Activated T-cell treated with anti-CD3 and anti-CD28 coated beads for 1 hour (primary cell): ENCODE measurements around the gene LAMA2.

Source experiments
- DNase-seq: peaks from one replicate; pipeline ENCODE4 v3.0.0-alpha.2; 2020; ENCODE audit warnings: low read depth

The LAMA2 gene

DNA sequence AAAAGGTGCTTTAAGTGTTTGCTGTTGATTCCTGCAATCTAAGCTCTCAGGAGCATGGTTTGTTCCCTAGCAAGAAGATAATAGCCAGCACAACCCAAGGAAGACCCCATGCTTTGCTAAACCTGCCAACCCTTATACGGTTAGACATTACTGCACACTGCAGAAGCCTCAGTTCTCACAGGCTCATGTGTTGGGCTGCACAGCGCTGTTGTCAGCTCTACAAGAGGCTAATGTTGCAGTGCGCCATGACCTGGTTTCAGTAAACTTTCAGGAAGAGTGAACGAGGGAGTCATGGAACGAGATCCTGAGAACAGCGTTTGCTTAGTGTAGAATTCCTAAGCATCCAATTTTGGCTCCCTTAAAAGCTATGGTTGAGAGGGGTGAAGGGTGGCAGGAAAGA, 608.5 kb downstream of the LAMA2 start:
- no peak for DNase-seq

DNA sequence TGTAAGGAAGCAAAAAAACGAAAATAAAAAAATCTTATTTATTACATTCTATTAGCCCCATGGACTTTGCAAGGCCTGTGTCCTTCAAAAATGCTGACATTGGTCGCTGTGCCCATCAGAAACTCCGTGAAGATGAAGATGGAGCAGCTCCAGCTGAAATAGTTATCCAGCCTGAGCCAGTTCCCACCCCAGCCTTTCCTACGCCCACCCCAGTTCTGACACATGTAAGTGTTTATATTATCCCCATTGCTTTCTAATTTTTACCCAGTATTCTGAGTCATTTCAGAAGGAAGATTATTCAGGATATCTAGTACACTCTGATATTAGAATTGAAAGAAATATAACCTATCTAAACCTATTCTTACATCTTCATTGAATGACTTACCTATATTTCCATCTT, 609.3 kb downstream of the LAMA2 start:
- DNase-seq: no peak

DNA sequence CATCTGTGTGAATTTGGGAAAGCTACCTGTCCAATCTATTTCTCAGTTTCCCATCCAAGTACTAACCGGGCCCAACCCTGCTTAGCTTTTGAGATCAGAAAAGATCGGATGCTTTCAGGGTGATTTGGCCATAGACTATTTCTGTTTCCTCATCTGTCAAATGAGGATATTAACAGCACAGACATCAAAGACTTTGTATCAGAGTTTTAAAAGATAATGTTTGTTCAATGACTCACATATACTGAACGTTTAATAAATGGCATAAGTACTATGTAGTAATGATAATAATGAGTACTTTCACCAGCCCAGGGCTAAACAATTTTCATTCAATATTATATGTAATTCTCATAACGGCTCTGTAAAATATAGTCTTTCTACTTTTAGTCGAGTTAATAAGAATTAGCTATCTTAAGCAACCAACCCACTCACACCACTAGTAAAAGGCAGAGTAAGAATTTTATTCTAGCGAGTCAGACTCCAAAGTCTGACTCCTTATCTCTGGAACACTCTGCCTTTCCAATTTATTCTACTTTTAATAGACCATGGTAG, 610.5 kb downstream of the LAMA2 start:
- DNase-seq: no peak

DNA sequence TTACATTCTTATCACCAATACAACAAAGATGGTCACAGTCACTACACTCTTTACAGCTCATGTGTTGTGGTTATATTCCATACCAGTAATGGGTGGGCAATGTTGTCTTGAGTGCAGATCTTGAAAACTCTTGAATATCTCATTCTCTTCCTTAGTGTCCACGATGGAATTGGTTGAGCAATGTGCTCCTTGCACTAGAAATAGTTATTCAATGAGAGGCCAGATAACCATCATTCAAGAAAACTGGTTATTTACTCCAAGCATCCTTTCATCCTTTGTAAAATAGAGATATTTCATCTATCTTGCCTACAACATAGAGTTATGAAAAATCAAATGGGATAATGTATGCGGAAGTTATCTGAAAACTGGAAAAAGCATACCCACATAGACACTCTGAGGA, 611.2 kb downstream of the LAMA2 start:
- DNase-seq: no peak

DNA sequence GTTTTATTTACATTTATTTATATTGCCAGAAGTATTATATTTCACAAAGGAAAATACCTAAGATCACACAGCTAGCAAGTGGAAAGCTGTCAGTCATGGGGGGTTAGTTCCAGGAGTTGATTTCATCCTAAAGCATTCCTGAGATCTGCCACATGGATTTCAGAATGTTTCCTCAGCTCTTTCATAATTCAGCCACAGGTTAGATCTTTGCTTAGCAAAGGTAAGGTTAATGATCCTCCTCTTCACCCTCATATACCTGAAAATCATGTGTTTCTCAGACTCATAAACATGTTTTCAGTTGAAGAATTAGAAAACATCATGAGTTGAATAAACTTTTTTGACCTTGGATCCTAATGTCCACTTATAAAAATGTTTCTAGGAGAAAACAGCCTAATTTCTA, 611.6 kb downstream of the LAMA2 start:
- no peak for DNase-seq

DNA sequence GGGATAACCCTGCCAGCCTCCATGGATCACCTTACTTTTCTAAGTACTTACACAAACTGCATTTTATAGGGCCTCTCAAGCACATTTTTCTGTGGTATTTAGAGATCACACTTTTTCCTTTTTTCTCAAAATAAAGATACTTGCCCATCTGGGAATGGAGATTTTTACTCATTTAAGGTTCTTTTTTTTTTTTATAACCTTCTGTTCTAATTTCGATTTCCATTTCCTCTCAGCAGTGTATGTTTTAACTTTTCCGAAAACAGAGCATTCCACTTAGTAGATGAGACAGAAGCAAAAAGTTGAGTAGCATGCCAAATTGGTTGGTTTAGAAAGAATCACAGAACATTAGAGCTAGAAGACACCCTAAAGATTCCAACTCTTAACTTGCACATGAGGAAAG, 612.7 kb downstream of the LAMA2 start:
- no peak for DNase-seq

DNA sequence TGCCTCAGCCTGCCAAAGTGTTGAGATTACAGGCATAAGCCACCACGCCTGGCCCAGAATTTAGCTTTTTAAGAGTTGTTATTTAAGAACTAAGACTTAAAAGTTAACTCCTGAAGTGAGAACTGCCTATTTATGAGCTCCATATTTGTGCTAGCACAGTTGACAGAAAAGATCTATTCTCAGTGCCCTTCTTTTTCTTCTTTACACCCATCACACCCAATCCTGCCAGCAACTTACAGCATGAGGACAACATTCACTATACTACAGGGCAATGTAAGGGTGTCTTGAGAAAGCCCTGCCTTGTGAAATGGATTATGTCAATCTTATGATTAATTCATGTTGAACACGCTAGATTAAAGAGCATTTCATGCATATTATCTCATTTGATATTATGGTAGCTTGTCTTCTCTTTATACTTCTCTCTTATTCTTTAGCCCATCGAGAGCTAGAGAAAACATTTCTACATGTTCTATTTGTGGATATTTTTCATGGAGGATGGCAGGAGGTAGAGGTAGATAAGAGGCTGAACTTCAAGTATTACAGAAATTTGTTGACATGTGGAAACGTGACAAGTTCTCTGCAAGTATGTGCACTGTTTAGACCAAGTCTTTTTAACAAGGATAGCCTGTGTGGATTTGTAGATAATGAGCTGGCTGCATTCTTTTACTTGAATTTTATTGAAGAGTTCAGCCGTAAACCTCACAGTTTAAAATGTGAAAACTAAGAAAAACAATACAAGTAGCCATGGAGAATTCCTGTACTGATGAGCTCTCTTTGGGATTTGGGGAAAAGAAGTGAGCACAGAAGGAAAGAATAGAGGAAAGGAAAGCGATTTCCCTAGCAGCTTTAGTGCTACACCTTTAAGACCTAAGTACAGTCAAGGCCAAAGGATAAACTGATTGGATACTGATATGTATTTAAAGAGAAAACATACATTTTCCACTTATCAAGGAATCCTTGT, 614.8 kb downstream of the LAMA2 start:
- DNase-seq: no peak

DNA sequence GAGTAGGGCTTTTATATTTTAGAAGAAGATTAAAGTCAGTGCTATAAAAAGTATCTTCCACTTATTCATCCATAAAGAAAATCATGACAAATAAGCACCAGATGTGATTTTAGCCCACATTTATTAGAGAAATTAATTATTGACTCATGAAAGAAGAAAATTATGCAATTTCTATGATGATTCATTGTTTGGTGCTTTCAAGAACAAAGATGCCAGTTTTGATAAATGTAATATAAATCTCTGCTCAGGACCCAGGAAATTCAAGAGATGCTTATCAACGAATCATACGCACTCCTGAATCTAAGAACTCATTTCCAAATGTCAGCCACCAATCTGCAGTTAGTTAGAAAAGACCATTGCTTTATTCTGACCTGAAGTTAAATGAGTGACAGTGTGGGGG, 615.6 kb downstream of the LAMA2 start:
- no peak for DNase-seq

DNA sequence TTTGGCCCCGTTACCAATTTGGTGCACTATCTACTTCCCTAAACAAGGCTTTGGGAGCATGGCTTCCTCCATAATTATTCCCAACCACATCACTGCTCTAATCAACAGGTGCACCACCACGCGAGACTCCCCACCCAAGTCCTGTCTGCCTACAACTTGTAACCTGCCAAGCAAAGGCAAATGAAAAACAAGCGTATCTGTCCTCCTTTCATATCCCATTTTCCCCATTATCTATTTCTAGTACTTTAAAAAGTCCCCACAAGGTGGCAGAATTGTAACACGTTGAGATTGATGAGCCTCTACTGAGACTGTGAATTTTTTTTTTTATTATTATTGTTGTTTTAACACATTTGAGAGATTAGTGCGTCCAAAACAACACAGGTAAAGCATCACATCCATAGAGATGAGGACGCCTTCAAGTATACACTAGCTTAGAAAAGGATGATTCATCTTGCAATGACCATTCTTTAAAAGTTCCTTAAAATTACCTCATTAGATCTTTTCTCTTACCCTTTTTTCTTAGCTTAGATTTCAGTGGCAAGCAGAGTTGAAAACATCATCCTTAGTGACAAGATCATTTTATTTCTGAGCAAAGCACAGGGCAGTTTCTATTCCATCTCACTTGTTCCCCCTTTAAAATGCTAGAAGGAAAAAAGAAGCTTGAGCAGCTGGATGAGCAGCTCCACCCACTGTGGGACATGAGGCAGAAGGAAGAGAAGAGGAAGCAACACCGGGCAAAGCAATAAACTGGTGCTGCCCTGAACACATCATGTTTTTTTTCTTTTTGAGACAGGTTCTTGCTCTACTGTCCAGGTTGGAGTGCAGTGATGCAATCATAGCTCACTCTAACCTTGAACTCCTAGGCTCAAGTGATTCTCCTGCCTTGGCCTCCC, 616.3 kb downstream of the LAMA2 start:
- no peak for DNase-seq

DNA sequence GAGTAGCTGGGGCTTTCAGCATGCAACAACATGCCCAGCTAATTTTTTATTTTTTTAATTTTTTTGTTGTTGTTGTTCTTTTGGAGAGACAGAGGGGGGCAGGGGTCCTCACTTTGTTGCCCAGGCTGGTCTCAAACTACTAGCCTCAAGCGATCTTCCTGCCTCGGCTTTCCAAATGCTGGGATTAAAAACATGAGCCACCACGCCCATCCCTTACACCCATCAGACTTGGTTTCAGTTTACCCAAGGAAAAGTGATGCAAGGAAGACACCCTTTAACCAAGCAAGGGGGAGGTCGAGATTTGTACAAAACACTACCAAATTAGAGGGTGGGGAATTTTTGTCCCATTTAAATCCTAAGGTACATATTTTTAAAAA, 616.9 kb downstream of the LAMA2 start:
- no peak for DNase-seq

DNA sequence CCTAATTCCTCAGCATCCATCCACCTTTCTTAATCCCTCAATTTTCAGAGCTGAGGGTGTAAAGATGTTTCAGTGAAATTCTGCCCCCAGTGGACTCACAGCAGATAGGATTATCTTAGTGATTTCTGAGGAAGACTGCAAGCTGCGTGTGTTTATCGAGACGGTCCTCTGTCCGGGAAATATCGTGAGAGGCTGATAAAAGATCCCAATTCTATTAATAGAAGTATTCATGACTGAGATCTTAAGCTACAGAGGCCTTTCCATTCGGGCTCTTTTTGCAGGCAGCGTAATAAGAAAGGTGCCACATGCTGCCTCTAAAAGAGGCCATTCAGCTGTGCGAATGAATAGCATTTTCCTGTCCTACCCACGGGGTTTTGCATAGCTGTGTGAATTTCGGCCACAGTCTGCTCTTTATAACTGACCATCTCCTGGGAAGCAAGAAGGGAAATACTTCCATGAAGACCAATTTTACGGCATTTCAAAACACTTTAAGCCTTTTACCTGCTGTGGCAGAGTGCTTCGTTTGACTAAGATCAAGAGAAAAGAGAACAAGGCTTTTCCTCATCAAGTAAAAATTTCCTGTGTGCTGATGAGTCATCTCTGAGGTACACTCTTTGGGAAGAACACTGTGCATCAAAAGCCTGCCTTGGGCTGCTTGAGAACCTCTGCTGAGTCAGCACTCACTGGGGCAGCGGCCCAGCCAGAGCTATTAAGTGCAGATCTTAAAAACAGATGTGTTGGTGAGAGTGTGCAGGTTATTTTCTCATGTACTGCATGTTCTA, 618.2 kb downstream of the LAMA2 start:
- DNase-seq: no peak

DNA sequence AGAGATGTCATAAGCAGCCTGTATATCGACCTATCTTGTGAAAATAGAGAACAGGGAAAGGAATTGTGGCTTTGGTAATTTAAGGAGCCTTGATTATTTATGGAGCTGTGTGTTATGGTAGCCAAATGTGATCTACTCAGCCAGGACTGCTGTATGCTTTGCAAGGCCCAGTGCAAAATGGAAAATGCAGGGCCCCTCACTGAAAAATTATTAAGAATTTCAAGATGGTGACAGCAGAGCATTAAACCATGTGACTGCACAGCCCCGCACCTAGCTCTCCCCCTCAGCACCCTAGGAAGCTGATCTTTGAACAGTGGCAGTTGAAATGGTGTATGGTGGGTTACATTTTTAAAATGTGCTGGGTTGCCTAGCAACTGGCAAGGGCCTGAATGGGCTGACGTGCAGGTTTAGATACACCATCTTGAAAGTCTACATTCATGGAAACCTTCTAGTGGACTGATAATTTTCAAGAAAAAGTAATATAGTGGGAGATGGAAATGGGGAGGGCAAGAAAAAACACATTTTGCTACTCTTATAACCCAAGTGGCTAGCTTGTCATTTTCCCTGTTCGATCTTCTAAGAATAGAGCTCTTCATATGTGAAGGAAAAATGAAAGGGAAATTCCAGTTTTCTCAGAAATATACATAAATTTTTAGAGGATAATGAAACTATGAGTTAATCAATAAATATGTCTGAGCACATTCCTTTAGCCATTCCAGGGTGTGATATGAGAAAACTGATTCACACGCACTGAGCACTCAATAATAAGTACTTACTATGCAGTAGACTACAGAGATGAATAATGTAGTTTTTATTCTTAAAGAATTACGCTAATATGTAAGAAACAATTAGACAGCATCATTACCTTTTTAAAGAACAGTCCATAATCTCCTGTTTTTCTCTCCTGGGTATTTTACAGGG, 619.1 kb downstream of the LAMA2 start:
- no peak for DNase-seq

DNA sequence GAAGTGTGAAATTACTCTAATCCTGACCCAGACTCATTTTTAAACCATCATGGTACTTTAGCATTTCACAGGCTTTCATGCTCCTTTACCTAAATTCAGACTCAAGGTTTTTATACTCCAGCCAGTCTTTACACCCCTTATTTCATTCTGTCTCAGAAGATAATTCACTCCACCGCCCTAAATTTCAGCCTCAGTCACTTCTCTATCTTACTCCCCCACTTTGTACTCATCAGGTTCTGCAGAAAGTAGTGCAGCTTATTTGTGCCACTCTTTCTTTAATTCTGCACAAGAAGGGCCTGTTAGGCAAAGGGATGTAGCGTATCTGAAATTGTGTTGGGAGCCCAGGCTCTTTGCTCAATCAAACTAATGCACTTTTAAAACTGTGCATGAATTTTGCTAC, 621.5 kb downstream of the LAMA2 start:
- DNase-seq: no peak

DNA sequence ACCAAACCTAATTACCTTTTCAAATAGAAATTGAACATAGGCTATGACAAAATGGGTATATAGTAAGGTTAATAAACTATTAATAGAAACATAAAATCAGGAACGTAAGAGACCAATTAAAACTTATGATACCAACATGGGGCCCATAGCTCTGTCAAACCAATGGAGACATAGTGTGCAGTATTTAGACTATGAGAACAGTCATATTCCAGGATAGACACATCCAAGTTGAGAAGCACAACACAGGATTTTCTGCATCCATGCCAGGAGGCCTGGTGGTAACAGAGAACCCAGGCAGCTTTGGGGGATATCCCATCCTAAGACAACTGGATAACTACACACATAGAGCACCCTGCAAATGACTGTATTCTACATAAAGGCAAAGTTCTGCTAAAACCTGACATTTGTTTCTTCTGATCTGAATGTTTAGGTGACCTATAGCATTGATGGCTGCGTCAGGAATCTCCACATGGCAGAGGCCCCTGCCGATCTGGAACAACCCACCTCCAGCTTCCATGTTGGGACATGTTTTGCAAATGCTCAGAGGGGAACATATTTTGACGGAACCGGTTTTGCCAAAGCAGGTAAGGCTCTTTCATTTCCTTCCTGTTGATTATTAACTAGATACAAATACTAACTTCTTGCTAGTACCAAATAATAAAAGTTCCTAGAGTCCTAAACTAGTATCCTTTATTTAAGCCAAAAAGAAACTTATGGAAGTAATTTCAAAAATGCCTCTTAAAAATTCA, 624.3 kb downstream of the LAMA2 start:
- no peak for DNase-seq

DNA sequence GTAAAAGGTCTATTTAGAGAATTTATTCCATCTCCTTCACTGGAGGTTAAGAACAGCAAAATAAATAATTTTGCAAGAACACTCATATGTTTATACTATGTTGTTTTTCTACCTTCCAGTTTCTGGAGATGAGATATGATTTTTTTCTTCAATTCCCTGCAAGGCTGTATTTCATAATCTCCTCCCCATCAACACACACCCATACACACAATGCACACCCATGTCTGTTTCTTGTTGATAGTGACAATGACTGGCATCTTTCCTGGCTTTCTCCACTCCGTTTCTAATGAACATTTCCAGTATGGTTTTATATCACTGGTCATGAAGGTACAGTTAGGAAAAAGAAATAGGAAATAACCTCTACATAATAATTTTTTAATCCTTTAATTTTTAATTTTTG, 624.9 kb downstream of the LAMA2 start:
- DNase-seq: no peak

DNA sequence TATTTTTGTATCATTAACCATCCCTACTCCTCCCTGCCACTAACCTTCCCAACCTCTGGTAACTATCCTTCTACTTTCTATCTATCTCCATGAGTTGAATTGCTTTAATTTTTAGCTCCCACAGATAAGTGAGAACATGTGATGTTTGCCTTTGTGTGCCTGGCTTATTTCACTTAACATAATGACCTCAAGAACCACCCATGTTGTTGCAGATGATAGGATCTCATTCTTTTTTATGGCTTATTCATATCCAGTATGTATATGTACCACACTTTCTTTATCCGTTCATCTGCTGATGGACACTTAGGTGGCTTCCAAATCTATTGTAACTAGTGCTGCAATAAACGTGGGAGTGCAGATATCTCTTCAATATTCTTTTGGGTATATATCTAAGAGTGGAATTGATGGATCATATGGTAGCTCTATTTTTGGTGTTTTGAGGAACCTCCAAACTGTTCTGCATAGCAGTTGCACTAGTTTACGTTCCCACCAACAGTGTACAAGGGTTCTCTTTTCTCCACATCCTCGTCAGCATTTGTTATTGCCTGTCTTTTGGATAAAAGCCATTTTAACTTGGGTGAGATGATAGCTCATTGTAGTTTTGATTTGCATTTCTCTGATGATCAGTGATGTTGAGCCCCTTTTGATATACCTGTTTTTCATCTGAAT, 625.7 kb downstream of the LAMA2 start:
- no peak for DNase-seq

DNA sequence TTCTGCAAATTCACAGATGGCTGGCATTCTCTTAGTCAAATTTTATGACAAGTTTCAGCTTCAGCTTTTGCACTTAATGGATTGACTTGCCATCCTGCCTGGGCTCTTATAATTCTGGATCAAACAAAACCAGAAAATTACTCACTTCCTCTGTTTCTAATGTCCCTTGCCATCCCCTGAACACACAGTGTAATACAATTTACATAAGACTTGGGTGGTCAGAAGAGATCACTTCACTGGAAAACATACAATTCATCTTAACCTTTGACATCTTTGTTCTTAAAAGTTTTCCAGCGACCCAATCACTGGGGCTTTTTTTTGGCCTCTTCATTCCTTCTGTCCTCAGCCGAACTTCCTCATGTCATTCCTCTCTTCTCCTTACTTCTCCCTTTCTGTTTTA, 628.0 kb downstream of the LAMA2 start:
- DNase-seq: no peak

DNA sequence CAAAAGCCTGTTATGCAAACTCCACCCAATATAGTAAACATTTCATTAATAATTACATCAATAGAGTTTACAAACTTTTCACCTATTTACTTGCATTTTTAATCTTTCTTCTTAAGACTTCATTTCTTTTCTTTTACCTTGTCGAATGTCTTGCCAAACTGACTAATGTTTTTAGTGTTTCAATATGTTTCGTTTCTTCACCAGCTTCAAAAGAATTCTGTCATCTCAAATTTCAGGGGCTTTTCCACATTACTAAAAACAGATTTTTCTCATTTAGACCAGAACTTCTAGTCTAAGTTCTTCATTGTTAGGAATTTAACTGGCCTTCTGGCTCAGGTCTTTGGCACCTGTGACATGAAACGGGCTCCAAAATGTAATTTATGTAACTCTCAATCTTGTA, 630.5 kb downstream of the LAMA2 start:
- DNase-seq: no peak

DNA sequence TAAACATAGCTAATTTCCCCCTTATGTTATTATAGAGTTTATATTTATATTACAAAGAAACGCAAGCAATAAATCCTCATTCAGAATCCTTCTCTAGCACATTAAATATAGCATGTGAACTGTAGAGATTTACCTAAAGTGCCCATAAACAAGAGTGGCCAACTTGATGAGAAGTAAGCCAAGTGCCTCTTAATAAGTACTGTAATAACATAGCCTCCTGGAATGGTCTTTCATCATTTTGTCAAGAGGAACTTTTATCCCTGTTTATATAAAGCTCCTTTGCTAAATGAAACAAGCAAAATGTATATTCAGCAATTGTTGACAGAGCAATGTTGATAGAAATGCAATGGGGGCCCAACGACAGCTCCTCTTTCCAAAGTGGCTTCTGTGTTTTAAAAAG, 632.1 kb downstream of the LAMA2 start:
- no peak for DNase-seq

DNA sequence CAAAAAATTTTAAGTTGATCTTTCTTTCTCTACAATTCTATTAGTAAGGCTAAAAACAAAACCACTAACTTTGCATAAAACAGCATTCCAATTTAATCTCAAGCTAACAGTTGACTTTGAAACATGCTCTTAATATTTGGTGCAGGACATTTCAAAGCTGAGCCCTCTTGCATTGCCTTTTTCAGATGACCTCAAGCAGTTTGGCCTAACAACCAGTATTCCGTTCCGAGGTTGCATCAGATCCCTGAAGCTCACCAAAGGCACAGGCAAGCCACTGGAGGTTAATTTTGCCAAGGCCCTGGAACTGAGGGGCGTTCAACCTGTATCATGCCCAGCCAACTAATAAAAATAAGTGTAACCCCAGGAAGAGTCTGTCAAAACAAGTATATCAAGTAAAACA, 633.1 kb downstream of the LAMA2 start:
- DNase-seq: no peak
